CD4-positive, alpha-beta T cell treated with Interleukin-4 for 4 hours (primary cell): ENCODE results near the gene TMEM229B.
"Not testable (repeated sequence)": the region's sequence is repeated elsewhere in the genome, so short reads cannot be mapped to it uniquely, and the experiment has no call there.

ENCODE experiments used
- DNase-seq: peaks from one replicate; pipeline ENCODE4 v3.0.0-alpha.2; 2020

TMEM229B gene

GRCh38 chr14:67451667-67452066 lies 36.9 kb downstream of the TMEM229B start:
- not testable (repeated sequence) for DNase-seq

GRCh38 chr14:67449096-67449495 lies 39.4 kb downstream of the TMEM229B start:
- DNase-seq, result no peak

- no peak for DNase-seq
Measured at GRCh38 chr14:67447033-67447381, 41.5 kb downstream of the TMEM229B start.

- DNase-seq, result no peak
Measured at GRCh38 chr14:67446371-67447032, 42.0 kb downstream of the TMEM229B start.

GRCh38 chr14:67444395-67444794 lies 44.1 kb downstream of the TMEM229B start:
- no peak for DNase-seq

GRCh38 chr14:67442139-67442906 lies 46.2 kb downstream of the TMEM229B start:
- no peak for DNase-seq

- DNase-seq, result no peak
Measured at GRCh38 chr14:67441672-67442071, 46.8 kb downstream of the TMEM229B start.

- DNase-seq, result no peak
Measured at GRCh38 chr14:67441256-67441655, 47.3 kb downstream of the TMEM229B start.

- no peak for DNase-seq
Measured at GRCh38 chr14:67440513-67440912, 48.0 kb downstream of the TMEM229B start.

- no peak for DNase-seq
Measured at GRCh38 chr14:67438969-67439368, 49.6 kb downstream of the TMEM229B start.

GRCh38 chr14:67436006-67436866 lies 52.3 kb downstream of the TMEM229B start:
- no peak for DNase-seq

- no peak for DNase-seq
Measured at GRCh38 chr14:67435603-67436002, 52.9 kb downstream of the TMEM229B start.

GRCh38 chr14:67432050-67432564 lies 56.4 kb downstream of the TMEM229B start:
- no peak for DNase-seq

GRCh38 chr14:67429510-67430205 lies 58.9 kb downstream of the TMEM229B start:
- DNase-seq, result no peak

GRCh38 chr14:67428501-67429031 lies 60.0 kb downstream of the TMEM229B start:
- no peak for DNase-seq

GRCh38 chr14:67426983-67427606 lies 61.4 kb downstream of the TMEM229B start:
- peak; percentile 72 for DNase-seq

GRCh38 chr14:67426161-67426560 lies 62.4 kb downstream of the TMEM229B start:
- DNase-seq, result no peak

GRCh38 chr14:67425608-67426007 lies 62.9 kb downstream of the TMEM229B start:
- no peak for DNase-seq

- DNase-seq, result no peak
Measured at GRCh38 chr14:67424539-67424938, 64.0 kb downstream of the TMEM229B start.

- DNase-seq, result no peak
Measured at GRCh38 chr14:67423424-67423823, 65.1 kb downstream of the TMEM229B start.

GRCh38 chr14:67421356-67422224 lies 66.9 kb downstream of the TMEM229B start:
- no peak for DNase-seq
